WERI-Rb-1 (cell line): ENCODE measurements around the gene ING5.

Experiments used
- DNase-seq: peaks from one replicate; pipeline ENCODE4 v3.0.0-alpha.2; 2020
- H3K27ac ChIP-seq: fragments of 250-450 bp; sonication (Bioruptor Pico); 2 replicates; pipeline ENCODE4 v1.5.1; 2020; ENCODE audit warnings: mild to moderate bottlenecking, moderate library complexity
- H3K27me3 ChIP-seq: fragments of 250-450 bp; sonication (Bioruptor Pico); 2 replicates; pipeline ENCODE4 v1.5.1; 2021; ENCODE audit warnings: mild to moderate bottlenecking, low read depth, moderate library complexity; ENCODE audit not compliant: insufficient read depth, severe bottlenecking
- H3K36me3 ChIP-seq: fragments of 250-450 bp; sonication (Bioruptor Pico); 2 replicates; pipeline ENCODE4 v1.5.1; 2020; ENCODE audit warnings: mild to moderate bottlenecking, moderate library complexity
- H3K4me3 ChIP-seq: 2 replicates; pipeline ENCODE4 v1.5.1; 2011; ENCODE audit warnings: low read depth, mild to moderate bottlenecking, control low read depth, low read length
- H3K9me3 ChIP-seq: fragments of 250-450 bp; sonication (Bioruptor Pico); 2 replicates; pipeline ENCODE4 v1.5.1; 2021; ENCODE audit warnings: mild to moderate bottlenecking, moderate library complexity; ENCODE audit not compliant: severe bottlenecking
- TF ChIP-seq, protein P1 (sequence below): IDR thresholded peaks from 2 replicates; pipeline ENCODE4 v1.5.1; 2011; ENCODE audit warnings: low read depth, mild to moderate bottlenecking, control low read depth, inconsistent platforms, low read length

Gene ING5

GRCh38 chr2:241769819-241770184 lies 68.0 kb downstream of the ING5 start:
- DNase-seq, result no peak
- Histone ChIP-seq H3K36me3 (no peaks in the 10 kb centered on the region), H3K4me3 (no peak overlapping the region), H3K27me3 (no peaks in the 10 kb centered on the region), H3K27ac (no peak overlapping the region), H3K9me3 (no peaks in the 10 kb centered on the region)
- TF ChIP-seq, protein P1, sequence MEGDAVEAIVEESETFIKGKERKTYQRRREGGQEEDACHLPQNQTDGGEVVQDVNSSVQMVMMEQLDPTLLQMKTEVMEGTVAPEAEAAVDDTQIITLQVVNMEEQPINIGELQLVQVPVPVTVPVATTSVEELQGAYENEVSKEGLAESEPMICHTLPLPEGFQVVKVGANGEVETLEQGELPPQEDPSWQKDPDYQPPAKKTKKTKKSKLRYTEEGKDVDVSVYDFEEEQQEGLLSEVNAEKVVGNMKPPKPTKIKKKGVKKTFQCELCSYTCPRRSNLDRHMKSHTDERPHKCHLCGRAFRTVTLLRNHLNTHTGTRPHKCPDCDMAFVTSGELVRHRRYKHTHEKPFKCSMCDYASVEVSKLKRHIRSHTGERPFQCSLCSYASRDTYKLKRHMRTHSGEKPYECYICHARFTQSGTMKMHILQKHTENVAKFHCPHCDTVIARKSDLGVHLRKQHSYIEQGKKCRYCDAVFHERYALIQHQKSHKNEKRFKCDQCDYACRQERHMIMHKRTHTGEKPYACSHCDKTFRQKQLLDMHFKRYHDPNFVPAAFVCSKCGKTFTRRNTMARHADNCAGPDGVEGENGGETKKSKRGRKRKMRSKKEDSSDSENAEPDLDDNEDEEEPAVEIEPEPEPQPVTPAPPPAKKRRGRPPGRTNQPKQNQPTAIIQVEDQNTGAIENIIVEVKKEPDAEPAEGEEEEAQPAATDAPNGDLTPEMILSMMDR, result no peak

GRCh38 chr2:241770185-241770935 lies 68.5 kb downstream of the ING5 start:
- DNase-seq, result no peak
- Histone ChIP-seq H3K27me3 (no peaks in the 10 kb centered on the region), H3K9me3 (no peaks in the 10 kb centered on the region), H3K36me3 (no peaks in the 10 kb centered on the region), H3K27ac (peak overlapping the region; percentile 96), H3K4me3 (no peak overlapping the region)
- TF ChIP-seq, protein P1, result no peak

DNA sequence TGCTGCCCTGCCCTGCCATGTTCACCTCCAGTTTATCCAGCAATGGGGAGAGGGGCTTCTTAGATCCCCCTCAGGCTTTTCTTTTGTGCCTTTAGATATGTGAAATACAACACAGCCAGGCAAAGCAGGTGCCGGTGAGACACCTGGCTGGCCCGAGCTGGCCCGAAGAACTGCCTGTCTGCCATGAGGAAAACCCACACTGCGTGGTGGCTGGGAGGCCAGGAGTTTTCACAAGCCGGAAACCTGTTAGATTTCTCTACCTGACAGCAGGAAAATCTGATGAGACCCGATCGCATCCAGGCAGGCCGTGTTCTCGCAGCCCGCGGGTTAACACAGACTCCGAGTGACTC lies 69.1 kb downstream of the ING5 start:
- no peaks in the 10 kb centered on the region for H3K9me3 ChIP-seq
- H3K4me3 ChIP-seq, result peak overlapping the region; percentile 47
- H3K27ac ChIP-seq, result peak overlapping the region; percentile 96
- no peak for DNase-seq
- TF ChIP-seq, protein P1, result no peak
- H3K36me3 ChIP-seq, result no peaks in the 10 kb centered on the region
- H3K27me3 ChIP-seq, result no peaks in the 10 kb centered on the region

DNA sequence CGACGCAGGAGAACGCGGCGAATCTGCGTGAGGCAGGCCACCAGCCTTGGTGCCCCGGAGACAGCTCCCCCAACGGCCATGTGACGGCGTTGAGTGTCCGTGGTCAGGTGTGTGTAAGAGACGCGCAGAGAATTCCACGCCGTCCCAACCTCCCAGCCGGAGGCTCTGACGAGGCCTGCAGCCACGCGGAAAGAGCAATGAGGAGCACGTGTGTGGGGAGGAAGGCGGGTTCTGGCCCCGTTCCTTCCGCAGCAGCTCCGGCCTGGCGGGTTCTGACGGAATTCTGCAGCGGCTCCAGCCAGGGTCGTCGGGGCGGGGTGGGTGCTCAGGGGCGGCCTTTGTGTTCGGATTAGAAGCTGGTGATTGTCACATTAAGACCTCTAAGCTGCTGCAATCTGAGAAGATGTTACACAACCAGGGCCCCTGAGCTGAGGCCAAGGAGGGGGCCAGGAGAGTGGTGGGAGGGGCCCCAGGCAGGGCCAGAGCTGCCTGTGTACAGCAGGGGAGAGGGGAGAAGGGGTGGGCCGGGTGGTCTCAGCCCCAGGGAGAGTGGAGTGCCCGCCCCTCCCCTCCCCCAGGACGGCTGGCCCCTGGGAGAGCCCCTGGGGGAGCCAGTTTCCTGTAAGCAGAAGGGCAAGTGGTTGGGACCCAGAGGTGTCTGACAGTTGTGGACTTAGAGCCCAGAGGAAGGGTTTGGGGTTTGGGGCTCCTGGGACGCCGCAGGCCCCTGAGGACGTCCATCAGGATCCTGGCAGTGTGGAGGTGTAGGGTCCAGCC lies 69.6 kb downstream of the ING5 start:
- H3K4me3 ChIP-seq, result peak overlapping the region; percentile 47
- no peaks in the 10 kb centered on the region for H3K9me3 ChIP-seq
- H3K27ac ChIP-seq, result peak overlapping the region; percentile 96
- H3K36me3 ChIP-seq, result no peaks in the 10 kb centered on the region
- TF ChIP-seq, protein P1, result peak; percentile 45
- no peaks in the 10 kb centered on the region for H3K27me3 ChIP-seq
- peak; percentile 92 for DNase-seq

- peak overlapping the region; percentile 96 for H3K27ac ChIP-seq
- no peaks in the 10 kb centered on the region for H3K9me3 ChIP-seq
- H3K4me3 ChIP-seq, result peak overlapping the region; percentile 47
- H3K36me3 ChIP-seq, result no peaks in the 10 kb centered on the region
- H3K27me3 ChIP-seq, result no peaks in the 10 kb centered on the region
- DNase-seq, result peak; percentile 42
- TF ChIP-seq, protein P1, result no peak
These were observed 70.2 kb downstream of the ING5 start for GRCh38 chr2:241772063-241772499.
